Measurements from ENCODE around the gene GLB1L2. TPM values are rescaled to one million over a fixed set of nuclear protein-coding genes. Genes with fewer than 3 reads are reported as not detected.
A peak's percentile ranks its signal among the peaks of the same experiment; 100 is the strongest.

GLB1L2 gene
- total RNA-seq, 2 donors from 2014 or later, result 45.6 to 60.0 TPM

- no peak for DNase-seq (ENCODE audit: low spot score)
- Histone ChIP-seq H3K9me3 (no peaks in the 10 kb centered on the region), H3K27ac (no peak overlapping the region), H3K27me3 (replicated peaks; ENCODE audit: insufficient read depth) (no peaks in the 10 kb centered on the region), H3K4me1 (replicated peaks) (no peaks in the 10 kb centered on the region), H3K4me3 (no peak overlapping the region), H3K36me3 (no peaks in the 10 kb centered on the region)
- intact Hi-C loops (cut with DNase I), result no loop called here
- 63% methylated on average over 12 of the region's 15 CpGs for WGBS
- no peak for TF ChIP-seq CTCF (IDR thresholded peaks at IDR 0.05)
- TF ChIP-seq POLR2A (IDR thresholded peaks at IDR 0.05), result no peak
- no peak for TF ChIP-seq POLR2AphosphoS5 (IDR thresholded peaks at IDR 0.05)
Measured at GRCh38 chr11:134390706-134391569, 59.1 kb downstream of the GLB1L2 start.

GRCh38 chr11:134391656-134392055 lies 59.9 kb downstream of the GLB1L2 start:
- H3K9me3 ChIP-seq, result no peaks in the 10 kb centered on the region
- H3K27ac ChIP-seq, result no peak overlapping the region
- H3K4me3 ChIP-seq, result no peak overlapping the region
- TF ChIP-seq CTCF (IDR thresholded peaks at IDR 0.05) (no peak), POLR2AphosphoS5 (IDR thresholded peaks at IDR 0.05) (no peak), POLR2A (IDR thresholded peaks at IDR 0.05) (no peak)
- no peak for DNase-seq (ENCODE audit: low spot score)
- no peaks in the 10 kb centered on the region for H3K4me1 ChIP-seq (replicated peaks)
- intact Hi-C loops (cut with DNase I), result no loop called here
- 85% methylated on average over 13 of the region's 13 CpGs for WGBS
- no peaks in the 10 kb centered on the region for H3K36me3 ChIP-seq
- H3K27me3 ChIP-seq (replicated peaks; ENCODE audit: insufficient read depth), result no peaks in the 10 kb centered on the region

- DNase-seq (ENCODE audit: low spot score), result no peak
- Histone ChIP-seq H3K36me3 (no peaks in the 10 kb centered on the region), H3K9me3 (no peaks in the 10 kb centered on the region), H3K27ac (no peak overlapping the region), H3K27me3 (replicated peaks; ENCODE audit: insufficient read depth) (no peaks in the 10 kb centered on the region), H3K4me3 (no peak overlapping the region), H3K4me1 (replicated peaks) (peaks cover under 1% of the 10 kb centered on the region)
- no peak for TF ChIP-seq CTCF (IDR thresholded peaks at IDR 0.05)
- no peak for TF ChIP-seq POLR2A (IDR thresholded peaks at IDR 0.05)
- no peak for TF ChIP-seq POLR2AphosphoS5 (IDR thresholded peaks at IDR 0.05)
- WGBS, result 86% methylated on average over 21 of the region's 21 CpGs
- intact Hi-C loops (cut with DNase I), result no loop called here
Measured at GRCh38 chr11:134392953-134393615, 61.3 kb downstream of the GLB1L2 start.

- intact Hi-C loops (cut with DNase I), result no loop called here
- Histone ChIP-seq H3K27ac (no peak overlapping the region), H3K36me3 (no peaks in the 10 kb centered on the region), H3K4me3 (no peak overlapping the region), H3K4me1 (replicated peaks) (peaks cover 5% of the 10 kb centered on the region), H3K9me3 (no peaks in the 10 kb centered on the region), H3K27me3 (replicated peaks; ENCODE audit: insufficient read depth) (no peaks in the 10 kb centered on the region)
- DNase-seq (ENCODE audit: low spot score), result peak; percentile 17
- 46% methylated on average over 14 of the region's 14 CpGs for WGBS
- no peak for TF ChIP-seq POLR2AphosphoS5 (IDR thresholded peaks at IDR 0.05)
- TF ChIP-seq CTCF (IDR thresholded peaks at IDR 0.05), result peak in 3 of 4 experiments; percentile 26 to 35 (median 34)
Measured at GRCh38 chr11:134393638-134394037, 61.9 kb downstream of the GLB1L2 start.

All from prostate gland (tissue), 2 donors.